Activated T-cell treated with anti-CD3 and anti-CD28 coated beads for 4 hours (primary cell): ENCODE measurements around the gene ZNF787.

Source experiments
- DNase-seq: peaks from one replicate; pipeline ENCODE4 v3.0.0-alpha.2; 2020

The ZNF787 gene

GRCh38 chr19:56085571-56086275, 35.4 kb downstream of the ZNF787 start:
- no peak for DNase-seq

- DNase-seq = no peak
Observed at GRCh38 chr19:56084835-56085536, 36.1 kb downstream of the ZNF787 start.

GRCh38 chr19:56083668-56084067, 37.4 kb downstream of the ZNF787 start:
- no peak for DNase-seq

GRCh38 chr19:56080669-56081401, 40.3 kb downstream of the ZNF787 start:
- peak; percentile 53 for DNase-seq

GRCh38 chr19:56079609-56080008, 41.5 kb downstream of the ZNF787 start:
- no peak for DNase-seq

- peak; percentile 23 for DNase-seq
Observed at GRCh38 chr19:56076498-56076897, 44.6 kb downstream of the ZNF787 start.

GRCh38 chr19:56071151-56071550, 49.9 kb downstream of the ZNF787 start:
- no peak for DNase-seq

- no peak for DNase-seq
Observed at GRCh38 chr19:56069642-56070041, 51.5 kb downstream of the ZNF787 start.

GRCh38 chr19:56066152-56067023, 54.7 kb downstream of the ZNF787 start:
- peak; percentile 56 for DNase-seq

GRCh38 chr19:56053596-56053995, 67.5 kb downstream of the ZNF787 start:
- no peak for DNase-seq
